Heart left ventricle (tissue), 13 donors: ENCODE measurements around the gene TGFB3.

ENCODE experiments used
- POLR2A ChIP-seq, 2 donors: fragments of 450-650 bp; IDR thresholded peaks; one replicate each; pipeline ENCODE4 v1.6.1; 2017; ENCODE audit warnings: antibody characterized with exemption in 2 of 2, mild to moderate bottlenecking in 2 of 2, moderate library complexity in 2 of 2
- TF ChIP-seq, protein P1 (sequence below), 12 donors: fragments of 200-600 bp; sonication (generic) in 4 of 12; IDR thresholded peaks; one replicate each; pipeline versions ENCODE4 v1.5.0 to v1.8.0; 2018 to 2022; ENCODE audit warnings: antibody characterized with exemption in 12 of 12, mild to moderate bottlenecking in 5 of 12
- donor health status: ischemic (EF 13 %, LVEDD 7.1; RV severe dilation, severe dysfunction).
- donor health status: DM: no; HTN: yes; CAD: no.
- donor health status: DM: no; HTN: no; CAD: no.
- donor health status: ischemic (EF 25% LVEDD 6.9; RV normal size, moderate dysfunction).
- donor health status: ischemic (EF 25% LVEDD 5.7; RV mildly dilated, moderate dysfunction).
- donor health status: ischemic (EF 35%, LVEDD 5.7; RV mildly dilated, moderate dysfunction).
- donor health status: nonischemic (EF 11% LVEDD 7.7; RV severe dilation, severe dysfunction).
- donor health status: DM: yes; HTN: yes; CAD: no.
- donor health status: PGD.
- donor health status: ischemic (EF 29% LVEDD 5.4; RV normal size, mild dysfunction).
- donor health status: nonischemic (EF 23%, LVEDD 6.1; RV moderate dilation, normal function).

DNA sequence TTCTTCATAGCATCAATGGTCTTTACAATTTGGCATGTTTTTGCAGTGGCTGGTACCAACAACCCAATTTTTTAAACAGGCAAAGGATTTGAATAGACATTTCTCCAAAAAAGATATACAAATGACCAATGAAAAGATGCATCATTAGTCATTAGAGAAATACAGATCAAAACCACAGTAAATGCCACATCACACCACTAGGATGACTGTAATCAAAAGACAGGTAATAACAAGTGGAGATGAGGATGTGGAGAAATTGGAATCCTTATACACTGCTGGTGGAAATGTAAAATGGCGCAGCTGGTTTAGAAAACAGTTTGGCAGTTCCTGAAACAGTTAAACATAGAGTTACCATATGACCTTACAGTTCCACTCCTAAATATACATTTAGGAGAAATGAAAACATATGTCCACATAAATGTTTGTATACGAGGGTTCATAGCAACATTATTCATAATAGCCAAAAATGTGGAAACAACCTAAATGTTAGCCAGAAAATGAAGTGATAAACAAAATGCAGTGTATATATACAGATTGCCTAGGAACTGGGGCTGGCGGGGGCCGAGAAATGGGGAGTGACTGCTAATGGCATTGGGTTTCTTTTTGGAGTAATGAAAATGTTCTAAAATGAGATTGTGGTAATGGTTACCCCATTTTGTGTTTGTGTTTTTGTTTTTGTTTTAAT, 55.2 kb downstream of the TGFB3 start:
- TF ChIP-seq, protein P1, sequence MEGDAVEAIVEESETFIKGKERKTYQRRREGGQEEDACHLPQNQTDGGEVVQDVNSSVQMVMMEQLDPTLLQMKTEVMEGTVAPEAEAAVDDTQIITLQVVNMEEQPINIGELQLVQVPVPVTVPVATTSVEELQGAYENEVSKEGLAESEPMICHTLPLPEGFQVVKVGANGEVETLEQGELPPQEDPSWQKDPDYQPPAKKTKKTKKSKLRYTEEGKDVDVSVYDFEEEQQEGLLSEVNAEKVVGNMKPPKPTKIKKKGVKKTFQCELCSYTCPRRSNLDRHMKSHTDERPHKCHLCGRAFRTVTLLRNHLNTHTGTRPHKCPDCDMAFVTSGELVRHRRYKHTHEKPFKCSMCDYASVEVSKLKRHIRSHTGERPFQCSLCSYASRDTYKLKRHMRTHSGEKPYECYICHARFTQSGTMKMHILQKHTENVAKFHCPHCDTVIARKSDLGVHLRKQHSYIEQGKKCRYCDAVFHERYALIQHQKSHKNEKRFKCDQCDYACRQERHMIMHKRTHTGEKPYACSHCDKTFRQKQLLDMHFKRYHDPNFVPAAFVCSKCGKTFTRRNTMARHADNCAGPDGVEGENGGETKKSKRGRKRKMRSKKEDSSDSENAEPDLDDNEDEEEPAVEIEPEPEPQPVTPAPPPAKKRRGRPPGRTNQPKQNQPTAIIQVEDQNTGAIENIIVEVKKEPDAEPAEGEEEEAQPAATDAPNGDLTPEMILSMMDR (IDR thresholded peaks at IDR 0.05): no peak
- TF ChIP-seq POLR2A (IDR thresholded peaks at IDR 0.05): no peak
